Calu3 (cell line): Measurements from ENCODE around the gene ASIC2. TPM values are rescaled to one million over a fixed set of nuclear protein-coding genes. Genes with fewer than 3 reads are reported as not detected.

Source experiments
- BruUV-seq: library from RNA; stranded (reverse); fragments of 400-500 nt; replicated peaks from 2 replicates; lab custom pipeline; 2021; lab: Mats Ljungman, UMichigan
- CTCF ChIA-PET: fragments of 300-600 bp; sonication (Branson Sonifier 250); formaldehyde crosslinking; loops from one replicate; lab custom pipeline; 2022; ENCODE audit warnings: antibody characterized with exemption; lab: Charles Lee
- DNase-seq: peaks from one replicate; pipeline ENCODE4 v3.0.0; 2022
- H3K27ac Mint-ChIP-seq: one replicate; pipeline ENCODE4 v1.8.0; 2022; ENCODE audit warnings: mixed read lengths; ENCODE audit not compliant: unreplicated experiment
- H3K27me3 Mint-ChIP-seq: one replicate; pipeline ENCODE4 v1.8.0; 2022; ENCODE audit warnings: mixed read lengths; ENCODE audit not compliant: unreplicated experiment
- H3K36me3 Mint-ChIP-seq: one replicate; pipeline ENCODE4 v1.8.0; 2022; ENCODE audit warnings: mild to moderate bottlenecking, moderate library complexity, mixed read lengths; ENCODE audit not compliant: insufficient read depth, unreplicated experiment
- H3K4me1 Mint-ChIP-seq: one replicate; pipeline ENCODE4 v1.8.0; 2022; ENCODE audit warnings: mild to moderate bottlenecking, low read depth, mixed read lengths; ENCODE audit not compliant: unreplicated experiment
- H3K4me3 Mint-ChIP-seq: one replicate; pipeline ENCODE4 v1.8.0; 2022; ENCODE audit warnings: mild to moderate bottlenecking, low read depth, moderate library complexity, mixed read lengths; ENCODE audit not compliant: unreplicated experiment
- H3K9me3 Mint-ChIP-seq: one replicate; pipeline ENCODE4 v1.8.0; 2022; ENCODE audit warnings: low read depth, mixed read lengths; ENCODE audit not compliant: unreplicated experiment
- CTCF ChIP-seq: fragments of 200-600 bp; IDR thresholded peaks from one replicate; pipeline ENCODE4 v1.8.0; 2022; ENCODE audit warnings: antibody characterized with exemption; ENCODE audit not compliant: unreplicated experiment
- intact Hi-C: fragments of 100-400 bp; cut with micrococcal nuclease; formaldehyde crosslinking; loops from one replicate; pipeline ENCODE4 v1.10.0; 2022; ENCODE audit not compliant: unreplicated experiment
- total RNA-seq: library from RNA; stranded (reverse); gene quantifications from 2 replicates; pipeline ENCODE4 v1.2.3, GENCODE V29; 2022

Gene ASIC2
- total RNA-seq, 1 experiment from 2014 or later = not detected

GRCh38 chr17:33049781-33050414 lies 243.2 kb downstream of the ASIC2 start:
- H3K36me3 Mint-ChIP-seq = no peaks in the 10 kb centered on the region
- peak; percentile 63 for DNase-seq
- intact Hi-C loops = no loop called here
- peaks cover 100% of the 10 kb centered on the region for H3K27me3 Mint-ChIP-seq
- TF ChIP-seq CTCF = peak; percentile 81
- no peak overlapping the region for H3K4me3 Mint-ChIP-seq
- no TSS peak for BruUV-seq
- no peaks in the 10 kb centered on the region for H3K9me3 Mint-ChIP-seq
- H3K27ac Mint-ChIP-seq = no peak overlapping the region
- peaks cover 9% of the 10 kb centered on the region for H3K4me1 Mint-ChIP-seq
- CTCF ChIA-PET = interaction anchor here (1.1 kb wide), 1 partner anchor 12 kb away, joined by 3 read pairs; no protein-coding TSS in a partner anchor

- no peaks in the 10 kb centered on the region for H3K9me3 Mint-ChIP-seq
- H3K27ac Mint-ChIP-seq = no peak overlapping the region
- intact Hi-C loops = no loop called here
- no peak overlapping the region for H3K4me3 Mint-ChIP-seq
- no peaks in the 10 kb centered on the region for H3K4me1 Mint-ChIP-seq
- CTCF ChIA-PET = no interaction called here
- peaks cover 100% of the 10 kb centered on the region for H3K27me3 Mint-ChIP-seq
- TF ChIP-seq CTCF = no peak
- no TSS peak for BruUV-seq
- no peaks in the 10 kb centered on the region for H3K36me3 Mint-ChIP-seq
- DNase-seq = no peak
Observed at GRCh38 chr17:33046361-33047255, 246.5 kb downstream of the ASIC2 start.

GRCh38 chr17:33045216-33045615 lies 247.9 kb downstream of the ASIC2 start:
- H3K4me1 Mint-ChIP-seq = no peaks in the 10 kb centered on the region
- CTCF ChIA-PET = no interaction called here
- no peak for TF ChIP-seq CTCF
- H3K9me3 Mint-ChIP-seq = no peaks in the 10 kb centered on the region
- H3K36me3 Mint-ChIP-seq = no peaks in the 10 kb centered on the region
- intact Hi-C loops = no loop called here
- DNase-seq = no peak
- no peak overlapping the region for H3K27ac Mint-ChIP-seq
- no peak overlapping the region for H3K4me3 Mint-ChIP-seq
- no TSS peak for BruUV-seq
- H3K27me3 Mint-ChIP-seq = peaks cover 100% of the 10 kb centered on the region

GRCh38 chr17:33044771-33045170 lies 248.3 kb downstream of the ASIC2 start:
- intact Hi-C loops = no loop called here
- no peak for DNase-seq
- Mint-ChIP-seq H3K4me1 (no peaks in the 10 kb centered on the region), H3K4me3 (no peak overlapping the region), H3K36me3 (no peaks in the 10 kb centered on the region), H3K27me3 (peaks cover 100% of the 10 kb centered on the region), H3K9me3 (no peaks in the 10 kb centered on the region), H3K27ac (no peak overlapping the region)
- TF ChIP-seq CTCF = no peak
- no TSS peak for BruUV-seq
- CTCF ChIA-PET = no interaction called here
